Fibroblast of lung (primary cell): Measurements from ENCODE around the gene APBB1. TPM values are rescaled to one million over a fixed set of nuclear protein-coding genes. Genes with fewer than 3 reads are reported as not detected.

Experiments
- DNase-seq, 2 donors: peaks; one replicate each; pipeline versions ENCODE4 v3.0.0 to v3.0.0-alpha.2; 2010; ENCODE audit warnings: low read depth in 2 of 2
- H2AFZ ChIP-seq: 2 replicates; pipeline ENCODE4 v1.5.1; 2012; ENCODE audit warnings: low read length, control low read depth, inconsistent platforms
- H3K27ac ChIP-seq: 2 replicates; pipeline ENCODE4 v1.5.1; 2011; ENCODE audit warnings: low read length, control low read depth; ENCODE audit not compliant: insufficient read depth
- H3K27me3 ChIP-seq: 2 replicates; pipeline ENCODE4 v1.5.1; 2011; ENCODE audit warnings: mild to moderate bottlenecking, low read length; ENCODE audit not compliant: control insufficient read depth, insufficient read depth
- H3K36me3 ChIP-seq: 2 replicates; pipeline ENCODE4 v1.5.1; 2011; ENCODE audit warnings: low read length; ENCODE audit not compliant: control insufficient read depth, insufficient read depth
- H3K4me1 ChIP-seq: 2 replicates; pipeline ENCODE4 v1.5.1; 2011; ENCODE audit warnings: low read length; ENCODE audit not compliant: control insufficient read depth, insufficient read depth; ENCODE audit errors: extremely low read depth
- H3K4me2 ChIP-seq: 2 replicates; pipeline ENCODE4 v1.5.1; 2011; ENCODE audit warnings: low read length, control low read depth; ENCODE audit not compliant: insufficient read depth; ENCODE audit errors: extremely low read depth
- H3K4me3 ChIP-seq, 4 experiments: fragments of 200-600 bp in 1 of 4; sonication (generic) in 1 of 4; replicated peaks in 1 of 4; 2 replicates each; pipeline ENCODE4 v1.5.1; 2011 to 2016; ENCODE audit warnings: low read length in 4 of 4, low read depth in 3 of 4, mild to moderate bottlenecking in 3 of 4, control low read depth in 2 of 4, inconsistent platforms in 1 of 4, mixed read lengths in 1 of 4; ENCODE audit not compliant: insufficient read depth in 1 of 4; ENCODE audit errors: control extremely low read depth in 1 of 4
- H3K79me2 ChIP-seq: 2 replicates; pipeline ENCODE4 v1.5.1; 2012; ENCODE audit warnings: mild to moderate bottlenecking, low read length, inconsistent platforms; ENCODE audit not compliant: control insufficient read depth, insufficient read depth
- H3K9ac ChIP-seq: 2 replicates; pipeline ENCODE4 v1.5.1; 2011; ENCODE audit warnings: mild to moderate bottlenecking, low read length, control low read depth; ENCODE audit not compliant: insufficient read depth
- H3K9me3 ChIP-seq: 2 replicates; pipeline ENCODE4 v1.5.1; 2012; ENCODE audit warnings: low read depth, low read length; ENCODE audit not compliant: control insufficient read depth, insufficient read depth
- H4K20me1 ChIP-seq: 2 replicates; pipeline ENCODE4 v1.5.1; 2011; ENCODE audit warnings: low read length; ENCODE audit not compliant: control insufficient read depth, insufficient read depth; ENCODE audit errors: extremely low read depth
- CTCF ChIP-seq, 2 donors: IDR thresholded peaks in 1 of 2; conservative IDR thresholded peaks in 1 of 2; 1 replicate in 1 of 2; 2 replicates in 1 of 2; pipeline ENCODE4 v1.5.1; 2011 to 2012; ENCODE audit warnings: low read length in 2 of 2, control low read depth in 1 of 2, inconsistent platforms in 1 of 2, low read depth in 1 of 2, mild to moderate bottlenecking in 1 of 2
- EZH2 ChIP-seq: IDR thresholded peaks from 2 replicates; pipeline ENCODE4 v1.5.1; 2012; ENCODE audit warnings: low read length, control low read depth, mild to moderate bottlenecking; ENCODE audit errors: missing control alignments
- polyA plus RNA-seq, 2 donors: library from polyadenylated mRNA; depleted of rRNA in 1 of 2; stranded (reverse) in 1 of 2; unstranded in 1 of 2; fragments of >200 nt; gene quantifications; 2 replicates each; pipeline ENCODE4 v1.2.1, GENCODE V29; 2011 to 2012; ENCODE audit warnings: missing spikeins in 1 of 2
- total RNA-seq: library from RNA; depleted of rRNA; stranded (reverse); fragments of >200 nt; gene quantifications from 2 replicates; pipeline ENCODE4 v1.2.1, GENCODE V29; 2014

APBB1 gene
- total and polyA plus RNA-seq, 2 donors (not counting 1 experiment from before 2014, with no cell fraction given) = 33.5 to 73.7 TPM

- no peak overlapping the region for H3K4me2 ChIP-seq
- H3K79me2 ChIP-seq = no peaks in the 10 kb centered on the region
- H2AFZ ChIP-seq = no peak overlapping the region
- TF ChIP-seq CTCF (conservative IDR thresholded peaks at IDR 0.05 in 1 of 2, IDR thresholded peaks at IDR 0.05 in 1 of 2; ENCODE audit: low read depth in 1 of 2, low read length in 2 of 2) (no peak), EZH2 (no peak)
- H3K27ac ChIP-seq = no peak overlapping the region
- no peak for DNase-seq
- no peaks in the 10 kb centered on the region for H3K36me3 ChIP-seq
- H3K4me3 ChIP-seq = no peak overlapping the region
- H3K9ac ChIP-seq = no peak overlapping the region
- no peaks in the 10 kb centered on the region for H3K27me3 ChIP-seq
- no peaks in the 10 kb centered on the region for H4K20me1 ChIP-seq
- H3K9me3 ChIP-seq = no peaks in the 10 kb centered on the region
- H3K4me1 ChIP-seq = no peaks in the 10 kb centered on the region
Measured at GRCh38 chr11:6378640-6378989, 40.3 kb downstream of the APBB1 start.

GRCh38 chr11:6377902-6378639, 40.8 kb downstream of the APBB1 start:
- Histone ChIP-seq H2AFZ (no peak overlapping the region), H3K9ac (no peak overlapping the region), H3K9me3 (no peaks in the 10 kb centered on the region), H3K27ac (no peak overlapping the region), H3K79me2 (no peaks in the 10 kb centered on the region), H3K4me2 (no peak overlapping the region), H3K27me3 (no peaks in the 10 kb centered on the region), H3K36me3 (no peaks in the 10 kb centered on the region), H3K4me1 (no peaks in the 10 kb centered on the region), H4K20me1 (no peaks in the 10 kb centered on the region), H3K4me3 (no peak overlapping the region)
- TF ChIP-seq EZH2 (no peak), CTCF (conservative IDR thresholded peaks at IDR 0.05 in 1 of 2, IDR thresholded peaks at IDR 0.05 in 1 of 2; ENCODE audit: low read depth in 1 of 2, low read length in 2 of 2) (no peak)
- no peak for DNase-seq

- H3K9me3 ChIP-seq = no peaks in the 10 kb centered on the region
- no peak overlapping the region for H3K4me3 ChIP-seq
- no peaks in the 10 kb centered on the region for H3K4me1 ChIP-seq
- no peaks in the 10 kb centered on the region for H3K79me2 ChIP-seq
- no peak overlapping the region for H3K9ac ChIP-seq
- H3K36me3 ChIP-seq = no peaks in the 10 kb centered on the region
- no peak for DNase-seq
- H2AFZ ChIP-seq = no peak overlapping the region
- H3K27ac ChIP-seq = no peak overlapping the region
- H4K20me1 ChIP-seq = no peaks in the 10 kb centered on the region
- H3K27me3 ChIP-seq = no peaks in the 10 kb centered on the region
- TF ChIP-seq EZH2 = no peak
- no peak for TF ChIP-seq CTCF (conservative IDR thresholded peaks at IDR 0.05 in 1 of 2, IDR thresholded peaks at IDR 0.05 in 1 of 2; ENCODE audit: low read depth in 1 of 2, low read length in 2 of 2)
- no peak overlapping the region for H3K4me2 ChIP-seq
Measured at GRCh38 chr11:6371825-6372224, 47.1 kb downstream of the APBB1 start.
